H1 (cell line): ENCODE measurements around the gene DFFB. TPM values are rescaled to one million over a fixed set of nuclear protein-coding genes. Genes with fewer than 3 reads are reported as not detected.

ENCODE experiments used
- CTCF ChIA-PET: fragments of 300-600 bp; sonication (Branson Sonifier 250); formaldehyde crosslinking; loops from one replicate; lab custom pipeline; 2021; ENCODE audit not compliant: partially characterized antibody; lab: Charles Lee
- POLR2A ChIA-PET: fragments of 300-600 bp; sonication (Branson Sonifier 250); formaldehyde crosslinking; loops from one replicate; lab custom pipeline; 2021; ENCODE audit warnings: inconsistent platforms; ENCODE audit not compliant: partially characterized antibody; lab: Charles Lee
- DNase-seq, 2 experiments: peaks; one replicate each; pipeline versions ENCODE4 v3.0.0 to v3.0.0-alpha.2; 2010 to 2022; ENCODE audit warnings: low spot score in 2 of 2, low read depth in 1 of 2, mixed read lengths in 1 of 2
- FAIRE-seq: peaks from 2 replicates; lab custom pipeline; 2011; peaks lifted over from hg19 to GRCh38; lab: Jason Lieb, UNC
- H2AFZ ChIP-seq: 2 replicates; pipeline ENCODE4 v1.8.1; 2012; ENCODE audit warnings: low read length, inconsistent platforms
- H2AK5ac ChIP-seq: 2 replicates; pipeline ENCODE4 v1.6.1; 2013; ENCODE audit warnings: low read depth, low read length
- H2BK120ac ChIP-seq: replicated peaks from 2 replicates; pipeline ENCODE3; 2013; ENCODE audit warnings: low read depth, low read length, inconsistent platforms
- H2BK12ac ChIP-seq: 2 replicates; pipeline ENCODE4 v1.6.1; 2013; ENCODE audit warnings: low read depth, low read length
- H2BK15ac ChIP-seq: 2 replicates; pipeline ENCODE4 v1.6.1; 2013; ENCODE audit warnings: low read length
- H2BK20ac ChIP-seq: 2 replicates; pipeline ENCODE4 v1.6.1; 2013; ENCODE audit warnings: low read length
- H2BK5ac ChIP-seq: 2 replicates; pipeline ENCODE4 v1.6.1; 2013; ENCODE audit warnings: low read depth, low read length
- H3K14ac ChIP-seq: 2 replicates; pipeline ENCODE4 v1.6.1; 2013; ENCODE audit warnings: inconsistent platforms; ENCODE audit not compliant: insufficient read length
- H3K18ac ChIP-seq: 2 replicates; pipeline ENCODE4 v1.6.1; 2013; ENCODE audit warnings: low read length; ENCODE audit errors: extremely low read depth
- H3K23ac ChIP-seq: 2 replicates; pipeline ENCODE4 v1.6.1; 2013; ENCODE audit warnings: inconsistent platforms; ENCODE audit not compliant: insufficient read length
- H3K23me2 ChIP-seq: 2 replicates; pipeline ENCODE4 v1.6.1; 2013; ENCODE audit warnings: low read depth, low read length
- H3K27ac ChIP-seq: 2 replicates; pipeline ENCODE4 v1.6.1; 2011; ENCODE audit warnings: low read depth, low read length, inconsistent platforms
- H3K27me3 ChIP-seq, 4 experiments: replicated peaks in 1 of 4; 1 replicate in 1 of 4; 2 replicates in 3 of 4; pipeline versions ENCODE4 v1.6.1 to v1.8.1; 2011 to 2013; ENCODE audit warnings: low read length in 3 of 4, mild to moderate bottlenecking in 3 of 4, inconsistent platforms in 2 of 4, mixed read lengths in 2 of 4, moderate library complexity in 1 of 4; ENCODE audit not compliant: control insufficient read depth in 3 of 4, insufficient read depth in 3 of 4; ENCODE audit errors: extremely low read depth in 1 of 4
- H3K36me3 ChIP-seq, 4 experiments: 2 replicates each; pipeline versions ENCODE4 v1.6.1 to v1.8.1; 2011 to 2013; ENCODE audit warnings: mild to moderate bottlenecking in 4 of 4, low read length in 3 of 4, moderate library complexity in 2 of 4, control low read depth in 1 of 4, inconsistent platforms in 1 of 4; ENCODE audit not compliant: insufficient read depth in 4 of 4, control insufficient read depth in 2 of 4
- H3K4ac ChIP-seq: replicated peaks from 2 replicates; pipeline ENCODE3; 2013; ENCODE audit warnings: low read length, low read depth, mixed read lengths, inconsistent platforms; ENCODE audit not compliant: insufficient read length
- H3K4me1 ChIP-seq, 4 experiments: replicated peaks in 1 of 4; 1 replicate in 1 of 4; 2 replicates in 3 of 4; pipeline versions ENCODE4 v1.6.1 to v1.8.1; 2011 to 2013; ENCODE audit warnings: low read length in 3 of 4, inconsistent platforms in 2 of 4, mixed read lengths in 1 of 4; ENCODE audit not compliant: insufficient read depth in 4 of 4, control insufficient read depth in 3 of 4
- H3K4me2 ChIP-seq, 2 experiments: 2 replicates each; pipeline versions ENCODE4 v1.6.1 to v1.8.1; 2011 to 2013; ENCODE audit warnings: low read depth in 2 of 2, low read length in 2 of 2, control low read depth in 1 of 2, inconsistent platforms in 1 of 2, mild to moderate bottlenecking in 1 of 2; ENCODE audit not compliant: insufficient read depth in 1 of 2
- H3K4me3 ChIP-seq, 4 experiments: fragments of 200-600, 300-600 bp in 1 of 4; sonication (generic), shearing (Covaris generic), sonication (Bioruptor Twin) in 1 of 4; 2 replicates each; pipeline versions ENCODE4 v1.5.1 to v1.8.1; 2011 to 2016; ENCODE audit warnings: low read length in 4 of 4, low read depth in 3 of 4, control low read depth in 2 of 4, inconsistent platforms in 2 of 4, mild to moderate bottlenecking in 2 of 4, mixed read lengths in 1 of 4, moderate library complexity in 1 of 4; ENCODE audit not compliant: insufficient read depth in 2 of 4; ENCODE audit errors: extremely low read depth in 1 of 4
- H3K56ac ChIP-seq: replicated peaks from 2 replicates; pipeline ENCODE3; 2013; ENCODE audit warnings: low read depth, mild to moderate bottlenecking, mixed read lengths, low read length, inconsistent platforms; ENCODE audit not compliant: insufficient read length
- H3K79me1 ChIP-seq: 2 replicates; pipeline ENCODE4 v1.6.1; 2013; ENCODE audit warnings: low read depth, low read length, control low read depth
- H3K79me2 ChIP-seq, 2 experiments: 2 replicates each; pipeline versions ENCODE4 v1.6.1 to v1.8.1; 2012 to 2013; ENCODE audit warnings: low read length in 2 of 2, mild to moderate bottlenecking in 2 of 2, inconsistent platforms in 1 of 2; ENCODE audit not compliant: insufficient read depth in 2 of 2, control insufficient read depth in 1 of 2
- H3K9ac ChIP-seq, 4 experiments: replicated peaks in 1 of 4; 1 replicate in 1 of 4; 2 replicates in 3 of 4; pipeline versions ENCODE4 v1.6.1 to v1.8.1; 2011 to 2013; ENCODE audit warnings: low read depth in 3 of 4, low read length in 3 of 4, control low read depth in 2 of 4, mild to moderate bottlenecking in 2 of 4, moderate library complexity in 2 of 4, inconsistent platforms in 1 of 4; ENCODE audit errors: extremely low read depth in 1 of 4
- H3K9me3 ChIP-seq, 2 experiments: 2 replicates each; pipeline versions ENCODE4 v1.6.1 to v1.8.1; 2012 to 2013; ENCODE audit warnings: mild to moderate bottlenecking in 2 of 2, moderate library complexity in 2 of 2, control low read depth in 1 of 2, inconsistent platforms in 1 of 2, low read depth in 1 of 2, low read length in 1 of 2, mixed read lengths in 1 of 2; ENCODE audit not compliant: insufficient read depth in 2 of 2
- H4K20me1 ChIP-seq, 2 experiments: replicated peaks in 1 of 2; 2 replicates each; pipeline versions ENCODE3 to v1.8.1; 2011 to 2013; ENCODE audit warnings: inconsistent platforms in 2 of 2, low read length in 2 of 2, mild to moderate bottlenecking in 1 of 2; ENCODE audit not compliant: insufficient read depth in 2 of 2, control insufficient read depth in 1 of 2
- H4K5ac ChIP-seq: 2 replicates; pipeline ENCODE4 v1.6.1; 2013; ENCODE audit warnings: low read length, low read depth, mixed read lengths, inconsistent platforms; ENCODE audit not compliant: insufficient read length
- H4K8ac ChIP-seq: 2 replicates; pipeline ENCODE4 v1.8.0; 2013; ENCODE audit warnings: mild to moderate bottlenecking, moderate library complexity, low read length, inconsistent platforms; ENCODE audit not compliant: insufficient read depth; ENCODE audit errors: extremely low read depth
- H4K91ac ChIP-seq: replicated peaks from 2 replicates; pipeline ENCODE3; 2013; ENCODE audit warnings: low read length, mixed read lengths, inconsistent platforms; ENCODE audit not compliant: insufficient read length
- ASH2L ChIP-seq: fragments of 200-600, 300-600 bp; sonication (generic); IDR thresholded peaks from one replicate; pipeline ENCODE4 v1.7.1; 2017; ENCODE audit warnings: low read length
- BACH1 ChIP-seq: IDR thresholded peaks from 2 replicates; pipeline ENCODE4 v1.6.1; 2012; ENCODE audit warnings: low read length, improper control_type of control experiment
- BCL11A ChIP-seq, 2 experiments: IDR thresholded peaks; one replicate each; pipeline ENCODE4 v1.6.1; 2011; ENCODE audit warnings: low read depth in 2 of 2, low read length in 2 of 2, mild to moderate bottlenecking in 2 of 2
- CEBPB ChIP-seq: IDR thresholded peaks from 2 replicates; pipeline ENCODE4 v1.6.1; 2012; ENCODE audit warnings: low read depth, low read length
- EZH2 ChIP-seq: fragments of 200-600 bp; sonication (generic); IDR thresholded peaks from 2 replicates; pipeline ENCODE4 v1.7.1; 2012; ENCODE audit warnings: low read depth, mild to moderate bottlenecking, moderate library complexity, low read length, inconsistent platforms; ENCODE audit not compliant: severe bottlenecking
- GTF2F1 ChIP-seq: IDR thresholded peaks from 2 replicates; pipeline ENCODE4 v1.6.1; 2012; ENCODE audit warnings: low read depth, low read length, improper control_type of control experiment, borderline replicate concordance
- JUND ChIP-seq: IDR thresholded peaks from 2 replicates; pipeline ENCODE4 v1.6.1; 2011; ENCODE audit warnings: mild to moderate bottlenecking, improper control_type of control experiment, low read length
- MAFK ChIP-seq: IDR thresholded peaks from 2 replicates; pipeline ENCODE4 v1.6.1; 2012; ENCODE audit warnings: low read depth, mild to moderate bottlenecking, improper control_type of control experiment, low read length
- NRF1 ChIP-seq: IDR thresholded peaks from 2 replicates; pipeline ENCODE4 v1.6.1; 2011; ENCODE audit warnings: mild to moderate bottlenecking, low read depth, low read length, improper control_type of control experiment
- POLR2A ChIP-seq, 2 experiments: IDR thresholded peaks; 1 replicate in 1 of 2; 2 replicates in 1 of 2; pipeline ENCODE4 v1.6.1; 2011; ENCODE audit warnings: low read depth in 2 of 2, low read length in 2 of 2, mild to moderate bottlenecking in 2 of 2; ENCODE audit errors: control extremely low read depth in 1 of 2
- RAD21 ChIP-seq, 2 experiments: IDR thresholded peaks in 1 of 2; conservative IDR thresholded peaks in 1 of 2; 2 replicates each; pipeline ENCODE4 v1.6.1; 2011; ENCODE audit warnings: low read depth in 2 of 2, low read length in 2 of 2, improper control_type of control experiment in 1 of 2, inconsistent platforms in 1 of 2, mild to moderate bottlenecking in 1 of 2, moderate library complexity in 1 of 2
- SP4 ChIP-seq: IDR thresholded peaks from 2 replicates; pipeline ENCODE4 v1.6.1; 2012; ENCODE audit warnings: low read length, inconsistent platforms
- SRF ChIP-seq: IDR thresholded peaks from 2 replicates; pipeline ENCODE4 v1.6.1; 2011; ENCODE audit warnings: mild to moderate bottlenecking, low read depth, low read length, moderate library complexity
- SUZ12 ChIP-seq: fragments of 200-600 bp; sonication (generic); IDR thresholded peaks from 2 replicates; pipeline ENCODE4 v1.6.1; 2012; ENCODE audit warnings: mild to moderate bottlenecking, inconsistent platforms, low read length, moderate library complexity, mixed read lengths
- TAF7 ChIP-seq: optimal IDR thresholded peaks from 2 replicates; pipeline ENCODE3; 2011; ENCODE audit warnings: low read depth, mild to moderate bottlenecking, inconsistent platforms, low read length, moderate library complexity, borderline replicate concordance
- ZNF274 ChIP-seq: IDR thresholded peaks from 2 replicates; pipeline ENCODE4 v1.7.0; 2012; ENCODE audit warnings: low read length, borderline replicate concordance; ENCODE audit errors: extremely low read depth
- WGBS, 2 experiments: shearing (Covaris generic) in 1 of 2; methylation state at CpG; one replicate each; pipeline versions ENCODE4 v1.1.6 to v1.1.7; 2013 to 2015; ENCODE audit warnings: low lambda C conversion rate in 2 of 2, mixed read lengths in 2 of 2, inconsistent platforms in 1 of 2, low coverage in 1 of 2, missing lambda C conversion rate in 1 of 2; ENCODE audit not compliant: insufficient replicate concordance in 2 of 2, insufficient coverage in 1 of 2, insufficient read length in 1 of 2; ENCODE audit errors: extremely low coverage in 1 of 2, missing lambda C conversion rate in 1 of 2; 5-methylcytosine and 5-hydroxymethylcytosine counted together
- polyA plus RNA-seq, 7 experiments: library from polyadenylated mRNA; depleted of rRNA in 3 of 7; stranded (reverse) in 5 of 7; unstranded in 2 of 7; fragments of >200 nt in 5 of 7; fragments of 200-250 nt in 2 of 7; gene quantifications; 1 replicate in 5 of 7; 2 replicates in 1 of 7; 4 replicates in 1 of 7; pipeline versions ENCODE4 v1.2.1 to v1.2.3, GENCODE V29; 2011 to 2013; ENCODE audit warnings: missing spikeins in 2 of 7, mixed read lengths in 2 of 7
- total RNA-seq: library from RNA; stranded (reverse); fragmentation: NEBNext Ultra II Directional; extraction: Animal tissue kit (Norgen Biotek cat#: 25700); gene quantifications from 2 replicates; pipeline ENCODE4 v1.2.1, GENCODE V29; 2021

DFFB gene
- total and polyA plus RNA-seq, 2 of the 8 experiments (the other 6 are each of a cell fraction or from before 2014, with no cell fraction given) = 8.6 to 11.9 TPM

DNA sequence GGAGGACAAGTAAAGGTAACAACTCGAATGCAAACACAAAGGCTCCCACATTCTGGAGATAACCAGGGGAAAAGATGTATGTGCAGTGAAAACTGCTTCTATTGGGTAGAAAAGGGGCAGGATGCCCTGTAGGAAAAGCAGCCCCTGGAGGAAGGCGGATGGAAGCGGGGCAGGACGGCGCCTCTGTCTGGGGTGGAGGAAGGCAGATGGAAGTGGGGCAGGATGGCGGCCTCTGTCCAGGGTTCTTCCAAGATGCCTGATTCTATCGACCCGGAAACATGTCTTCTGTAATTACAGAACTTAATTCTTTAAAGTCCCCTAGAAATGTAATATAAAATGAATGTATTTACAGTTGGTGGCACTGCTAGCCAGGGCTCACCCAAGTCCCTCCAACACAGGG is 37.0 kb upstream of the DFFB start:
- no peak for DNase-seq
- Histone ChIP-seq H3K79me2 (no peaks in the 10 kb centered on the region), H2BK15ac (no peak overlapping the region), H3K36me3 (peaks cover 0 to 3% (median 0%) of the 10 kb centered on the region in 4 experiments; a peak in 3 of 8 replicates), H3K79me1 (no peaks in the 10 kb centered on the region), H2BK20ac (no peak overlapping the region), H3K4me1 (no peaks in the 10 kb centered on the region; a peak in 1 of 7 replicates), H2BK12ac (no peak overlapping the region), H3K18ac (no peak overlapping the region), H3K9ac (no peak overlapping the region; a peak in 1 of 7 replicates), H2BK5ac (no peak overlapping the region), H3K23ac (no peak overlapping the region), H2AFZ (no peak overlapping the region), H3K27ac (no peak overlapping the region), H4K20me1 (peaks cover 1 to 10% of the 10 kb centered on the region in 2 experiments), H3K27me3 (no peaks in the 10 kb centered on the region), H2BK120ac (no peak overlapping the region), H3K14ac (no peak overlapping the region), H3K4me2 (no peak overlapping the region), H3K56ac (no peak overlapping the region), H2AK5ac (no peak overlapping the region), H3K23me2 (no peaks in the 10 kb centered on the region), H4K91ac (no peak overlapping the region), H4K8ac (no peak overlapping the region), H3K4me3 (no peak overlapping the region), H3K4ac (no peak overlapping the region), H4K5ac (no peak overlapping the region), H3K9me3 (no peaks in the 10 kb centered on the region)
- POLR2A ChIA-PET = no interaction called here
- FAIRE-seq = no peak
- CTCF ChIA-PET = interaction anchor here (0.8 to 1.8 kb wide), 3 partner anchors 11 to 34 kb away, joined by 3 to 8 read pairs (median 3); no protein-coding TSS in a partner anchor
- WGBS, 2 experiments = 88% methylated on average over 8 of the region's 8 CpGs; no CpG with 5 or more reads in 1 of the 2 experiments
- TF ChIP-seq MAFK (no peak), ZNF274 (no peak), RAD21 (IDR thresholded peaks at IDR 0.05 in 1 of 2, conservative IDR thresholded peaks at IDR 0.05 in 1 of 2; ENCODE audit: low read depth in 2 of 2, low read length in 2 of 2) (no peak), SUZ12 (no peak), GTF2F1 (no peak), SP4 (no peak), SRF (no peak), BACH1 (no peak), JUND (no peak), CEBPB (no peak), POLR2A (IDR thresholded peaks at IDR 0.05; ENCODE audit: control extremely low read depth in 1 of 2, low read depth in 2 of 2, low read length in 2 of 2) (no peak), NRF1 (no peak), EZH2 (no peak), TAF7 (no peak), BCL11A (IDR thresholded peaks at IDR 0.05; ENCODE audit: low read depth in 2 of 2, low read length in 2 of 2) (no peak), ASH2L (no peak)
